NCI-H1092 (cell line): ENCODE results near the gene GALNT10.

Source experiments
- DNase-seq: peaks from one replicate; lab custom pipeline; 2025; lab: John Stamatoyannopoulos, UW

GALNT10 gene

GRCh38 chr5:154179846-154180710 is 10.5 kb upstream of the GALNT10 start:
- DNase-seq, result peak; percentile 26

- DNase-seq, result no peak
These were observed 9.4 kb upstream of the GALNT10 start for GRCh38 chr5:154181161-154181560.

GRCh38 chr5:154189256-154189818 is 1.2 kb upstream of the GALNT10 start:
- no peak for DNase-seq

GRCh38 chr5:154189819-154190594 is 526 bp upstream of the GALNT10 start:
- peak; percentile 49 for DNase-seq

GRCh38 chr5:154191467-154192261 is 1.1 kb downstream of the GALNT10 start:
- no peak for DNase-seq

GRCh38 chr5:154193283-154193682 is 2.8 kb downstream of the GALNT10 start:
- no peak for DNase-seq

- no peak for DNase-seq
These were observed 3.2 kb downstream of the GALNT10 start for GRCh38 chr5:154193701-154194121.

- no peak for DNase-seq
These were observed 4.1 kb downstream of the GALNT10 start for GRCh38 chr5:154194345-154195329.

- no peak for DNase-seq
These were observed 5.7 kb downstream of the GALNT10 start for GRCh38 chr5:154196281-154196680.

GRCh38 chr5:154196955-154197652 is 6.6 kb downstream of the GALNT10 start:
- no peak for DNase-seq

- peak; percentile 71 for DNase-seq
These were observed 7.4 kb downstream of the GALNT10 start for GRCh38 chr5:154197801-154198491.

- DNase-seq, result no peak
These were observed 8.2 kb downstream of the GALNT10 start for GRCh38 chr5:154198611-154199230.

- DNase-seq, result no peak
These were observed 8.7 kb downstream of the GALNT10 start for GRCh38 chr5:154199263-154199662.

- DNase-seq, result no peak
These were observed 9.2 kb downstream of the GALNT10 start for GRCh38 chr5:154199671-154200220.

GRCh38 chr5:154200221-154200620 is 9.7 kb downstream of the GALNT10 start:
- no peak for DNase-seq

GRCh38 chr5:154201108-154201769 is 10.7 kb downstream of the GALNT10 start:
- DNase-seq, result no peak

GRCh38 chr5:154202379-154203260 is 12.1 kb downstream of the GALNT10 start:
- DNase-seq, result peak; percentile 41
